Heart left ventricle (tissue), 13 donors: ENCODE results near the gene LRRC74B.

Experiments
- CTCF ChIP-seq, 12 donors: fragments of 200-600 bp; sonication (generic) in 4 of 12; IDR thresholded peaks; one replicate each; pipeline versions ENCODE4 v1.5.0 to v1.8.0; 2018 to 2022; ENCODE audit warnings: antibody characterized with exemption in 12 of 12, mild to moderate bottlenecking in 5 of 12
- POLR2A ChIP-seq, 2 donors: fragments of 450-650 bp; IDR thresholded peaks; one replicate each; pipeline ENCODE4 v1.6.1; 2017; ENCODE audit warnings: antibody characterized with exemption in 2 of 2, mild to moderate bottlenecking in 2 of 2, moderate library complexity in 2 of 2
- donor health status: ischemic (EF 13 %, LVEDD 7.1; RV severe dilation, severe dysfunction).
- donor health status: DM: no; HTN: yes; CAD: no.
- donor health status: DM: no; HTN: no; CAD: no.
- donor health status: ischemic (EF 25% LVEDD 6.9; RV normal size, moderate dysfunction).
- donor health status: ischemic (EF 25% LVEDD 5.7; RV mildly dilated, moderate dysfunction).
- donor health status: ischemic (EF 35%, LVEDD 5.7; RV mildly dilated, moderate dysfunction).
- donor health status: nonischemic (EF 11% LVEDD 7.7; RV severe dilation, severe dysfunction).
- donor health status: DM: yes; HTN: yes; CAD: no.
- donor health status: PGD.
- donor health status: ischemic (EF 29% LVEDD 5.4; RV normal size, mild dysfunction).
- donor health status: nonischemic (EF 23%, LVEDD 6.1; RV moderate dilation, normal function).

GRCh38 chr22:21038405-21038804 is 7.3 kb upstream of the LRRC74B start:
- TF ChIP-seq CTCF (IDR thresholded peaks at IDR 0.05) (no peak), POLR2A (IDR thresholded peaks at IDR 0.05) (no peak)
